RWPE1 (cell line): ENCODE measurements around the gene QARS1.
A peak's percentile ranks its signal among the peaks of the same experiment; 100 is the strongest.

Source experiments
- CTCF ChIA-PET: fragments of 350-600 bp; sonication (Branson Sonifier 250); formaldehyde crosslinking; extraction: SDS; loops from one replicate; lab custom pipeline; 2021; lab: Yijun Ruan, JAX
- POLR2A ChIA-PET: fragments of 400-600 bp; formaldehyde crosslinking; extraction: SDS; loops from one replicate; lab custom pipeline; 2020; ENCODE audit warnings: antibody characterized with exemption; ENCODE audit not compliant: low non-redundant PET; lab: Yijun Ruan, JAX
- DNase-seq: peaks from one replicate; pipeline ENCODE4 v3.0.0; 2012; ENCODE audit warnings: low spot score
- H3K27ac ChIP-seq: fragments of 450-650 bp; 2 replicates; pipeline ENCODE4 v1.5.1; 2017
- TF ChIP-seq, protein P1 (sequence below): fragments of 450-650 bp; conservative IDR thresholded peaks from 2 replicates; pipeline ENCODE4 v1.5.1; 2017; ENCODE audit warnings: low read depth, mild to moderate bottlenecking

Gene QARS1

DNA sequence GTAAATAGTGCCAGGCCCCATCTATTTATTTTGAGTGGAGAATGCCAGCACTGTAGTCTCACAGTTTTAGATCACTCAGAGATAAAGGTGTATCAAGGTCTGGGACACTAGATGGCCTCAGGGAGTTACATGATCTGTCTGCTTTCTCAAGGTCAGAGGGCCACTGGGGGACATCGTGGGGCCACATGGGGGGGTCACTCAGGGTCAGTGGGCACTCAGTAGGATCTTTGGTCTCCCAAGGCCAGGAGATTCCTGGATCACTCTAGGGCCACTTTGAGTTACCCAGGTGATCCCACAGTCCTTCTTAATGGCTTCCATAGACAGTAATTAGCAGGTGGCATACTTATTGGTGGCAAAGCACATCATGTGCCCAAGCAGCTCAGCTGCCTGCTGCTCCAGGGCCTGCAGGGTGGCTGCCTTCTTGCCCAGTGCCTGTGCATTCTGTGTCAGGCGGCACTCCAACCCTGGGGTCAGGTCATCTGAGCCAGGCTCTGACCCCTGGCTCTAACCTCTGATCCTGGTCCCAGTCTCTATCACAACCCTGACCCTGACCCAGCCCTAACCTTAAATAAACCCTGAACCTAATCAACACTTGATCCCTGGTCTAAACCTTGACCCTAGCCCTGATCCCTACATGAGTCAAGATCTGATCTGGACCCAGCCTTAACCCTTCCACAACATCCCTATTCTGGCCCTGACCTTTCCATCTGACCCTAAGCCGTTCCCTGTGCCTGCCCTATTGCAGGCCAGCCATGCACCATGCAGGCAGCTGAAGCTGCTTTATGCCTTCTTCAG, 30.1 kb upstream of the QARS1 start:
- peak overlapping the region; percentile 25; the same call in 1 of the 2 replicates for H3K27ac ChIP-seq
- ChIA-PET POLR2A (no interaction called here), CTCF (no interaction called here)
- TF ChIP-seq, protein P1, sequence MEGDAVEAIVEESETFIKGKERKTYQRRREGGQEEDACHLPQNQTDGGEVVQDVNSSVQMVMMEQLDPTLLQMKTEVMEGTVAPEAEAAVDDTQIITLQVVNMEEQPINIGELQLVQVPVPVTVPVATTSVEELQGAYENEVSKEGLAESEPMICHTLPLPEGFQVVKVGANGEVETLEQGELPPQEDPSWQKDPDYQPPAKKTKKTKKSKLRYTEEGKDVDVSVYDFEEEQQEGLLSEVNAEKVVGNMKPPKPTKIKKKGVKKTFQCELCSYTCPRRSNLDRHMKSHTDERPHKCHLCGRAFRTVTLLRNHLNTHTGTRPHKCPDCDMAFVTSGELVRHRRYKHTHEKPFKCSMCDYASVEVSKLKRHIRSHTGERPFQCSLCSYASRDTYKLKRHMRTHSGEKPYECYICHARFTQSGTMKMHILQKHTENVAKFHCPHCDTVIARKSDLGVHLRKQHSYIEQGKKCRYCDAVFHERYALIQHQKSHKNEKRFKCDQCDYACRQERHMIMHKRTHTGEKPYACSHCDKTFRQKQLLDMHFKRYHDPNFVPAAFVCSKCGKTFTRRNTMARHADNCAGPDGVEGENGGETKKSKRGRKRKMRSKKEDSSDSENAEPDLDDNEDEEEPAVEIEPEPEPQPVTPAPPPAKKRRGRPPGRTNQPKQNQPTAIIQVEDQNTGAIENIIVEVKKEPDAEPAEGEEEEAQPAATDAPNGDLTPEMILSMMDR, result no peak
- DNase-seq, result no peak

DNA sequence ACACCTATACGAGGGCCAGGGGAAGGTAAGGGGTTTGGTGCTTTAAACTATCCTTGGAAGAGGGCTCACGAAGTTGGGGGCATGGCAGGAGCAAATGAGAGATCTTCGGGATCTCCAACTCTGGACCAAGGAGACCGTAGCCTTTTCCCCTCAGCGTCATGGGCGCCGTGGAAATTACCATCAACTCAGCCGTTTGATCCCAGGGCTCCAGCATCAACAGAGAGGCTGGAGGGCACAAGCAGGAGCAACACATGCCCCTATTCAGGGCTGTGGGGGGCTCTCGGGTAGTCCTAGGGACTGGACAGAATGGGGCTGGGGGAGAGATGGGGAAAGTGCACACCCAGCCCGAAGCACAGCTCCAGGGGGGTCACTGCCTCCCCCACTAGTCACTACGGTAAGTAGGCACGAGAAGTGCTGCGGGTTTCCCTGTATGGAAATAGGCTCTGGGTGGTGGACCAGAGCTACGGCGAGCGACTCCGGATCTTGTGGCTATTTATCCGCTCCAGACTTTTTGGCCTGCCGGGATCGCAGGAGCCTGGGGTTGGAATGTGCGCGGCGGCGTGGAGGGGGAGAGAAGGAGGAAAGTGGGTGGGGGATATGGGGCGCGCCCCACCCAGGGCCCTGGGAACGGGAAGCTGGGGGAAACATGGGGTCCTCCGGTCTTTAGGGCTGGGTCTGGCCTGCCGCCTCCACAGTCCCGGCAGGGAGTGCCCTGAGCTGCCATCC, 28.8 kb upstream of the QARS1 start:
- ChIA-PET CTCF (interaction anchor here (0.7 kb wide), 1 partner anchor 835 kb away, joined by 4 read pairs; no protein-coding TSS in a partner anchor), POLR2A (no interaction called here)
- peak; percentile 60 for DNase-seq
- TF ChIP-seq, protein P1, result no peak
- H3K27ac ChIP-seq, result peak overlapping the region; percentile 63

DNA sequence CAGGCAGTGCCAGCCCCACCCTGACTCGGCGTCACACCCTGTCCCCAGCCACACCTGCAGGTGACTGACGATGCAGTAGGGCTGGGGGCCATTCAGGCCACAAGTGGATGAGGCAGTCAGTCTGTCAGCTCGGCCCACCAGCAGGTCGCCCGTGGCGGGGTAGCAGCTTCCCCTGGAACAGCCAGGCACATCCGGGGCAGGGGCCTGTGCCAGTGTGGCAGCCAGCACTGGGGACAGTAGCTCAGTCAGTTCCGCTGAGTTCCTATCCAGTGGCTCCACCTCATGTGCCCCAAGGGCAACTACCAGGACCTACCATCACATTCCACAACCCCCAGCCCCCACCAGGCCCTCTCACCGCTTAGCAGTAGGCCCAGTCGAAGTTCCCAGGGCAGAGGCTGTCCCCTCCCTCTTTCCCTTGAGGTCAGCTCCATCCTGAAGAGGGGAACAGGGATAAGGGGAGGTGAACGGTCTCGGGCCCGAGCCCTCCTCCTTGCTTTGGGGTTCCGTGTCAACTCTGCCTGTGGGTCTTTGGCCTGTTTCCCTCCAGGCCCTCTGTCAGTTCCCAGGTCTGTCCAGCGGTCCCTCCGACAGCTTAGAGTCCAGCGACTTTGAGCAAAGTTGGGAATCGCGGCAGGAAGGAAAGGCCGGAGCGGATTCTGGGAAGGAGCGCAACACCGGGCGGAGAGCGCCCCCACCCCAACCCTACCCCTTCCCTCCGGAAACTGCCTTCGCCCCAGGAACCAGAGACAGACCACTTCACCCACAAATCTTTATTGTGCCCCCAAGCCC, 28.1 kb upstream of the QARS1 start, which contains the start of gene LAMB2:
TSS of gene LAMB2 (minus strand) at position 614 of the 789 bp plus-strand sequence. CDS start at position 431, 183 bp downstream.
- TF ChIP-seq, protein P1, result no peak
- POLR2A ChIA-PET, result no interaction called here
- DNase-seq, result no peak
- CTCF ChIA-PET, result interaction anchor here (0.7 kb wide), 1 partner anchor 834 kb away, joined by 4 read pairs; no protein-coding TSS in a partner anchor
- H3K27ac ChIP-seq, result peak within 1 kb of the TSS; percentile 63

DNA sequence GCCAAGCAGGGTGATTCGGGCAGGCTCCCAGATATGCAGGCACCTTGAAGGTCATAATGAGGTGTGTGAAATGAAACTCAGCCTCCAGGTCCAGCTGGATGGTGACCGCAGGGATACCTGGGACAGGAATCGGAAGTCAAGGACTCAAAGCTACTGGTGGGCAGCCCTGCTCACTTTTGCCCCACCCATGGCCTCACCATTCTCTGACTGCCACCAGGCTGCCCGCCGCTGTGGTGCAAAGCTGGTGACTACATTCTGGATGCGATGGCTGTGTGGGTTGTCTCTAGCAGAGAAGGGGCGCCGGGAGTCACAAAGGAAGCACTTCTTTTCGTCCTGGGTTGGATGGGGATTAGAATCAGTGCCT, 27.5 kb upstream of the QARS1 start:
- CTCF ChIA-PET, result no interaction called here
- no peak for DNase-seq
- H3K27ac ChIP-seq, result peak overlapping the region; percentile 63
- TF ChIP-seq, protein P1, result no peak
- POLR2A ChIA-PET, result no interaction called here

DNA sequence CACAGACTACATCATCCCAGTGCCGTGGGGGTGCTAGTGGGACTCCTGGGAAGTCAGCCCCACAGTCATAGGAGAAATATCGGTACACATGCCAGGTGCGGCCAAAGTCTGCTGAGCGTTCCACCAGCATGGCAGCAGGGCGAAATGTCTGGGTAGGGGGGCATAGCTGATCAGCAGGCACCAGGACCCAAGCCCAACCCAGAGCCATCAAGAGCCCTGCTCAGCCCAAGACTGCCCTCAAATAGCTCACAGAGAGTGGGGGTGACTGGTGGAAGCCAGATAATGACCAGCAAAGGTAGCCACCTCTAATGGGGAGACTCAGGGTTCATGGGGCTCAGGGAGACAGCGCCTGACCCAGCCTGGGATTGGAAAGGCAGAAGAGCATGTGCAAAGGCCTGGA, 27.0 kb upstream of the QARS1 start:
- DNase-seq, result no peak
- TF ChIP-seq, protein P1, result no peak
- CTCF ChIA-PET, result no interaction called here
- H3K27ac ChIP-seq, result peak overlapping the region; percentile 63
- POLR2A ChIA-PET, result no interaction called here

DNA sequence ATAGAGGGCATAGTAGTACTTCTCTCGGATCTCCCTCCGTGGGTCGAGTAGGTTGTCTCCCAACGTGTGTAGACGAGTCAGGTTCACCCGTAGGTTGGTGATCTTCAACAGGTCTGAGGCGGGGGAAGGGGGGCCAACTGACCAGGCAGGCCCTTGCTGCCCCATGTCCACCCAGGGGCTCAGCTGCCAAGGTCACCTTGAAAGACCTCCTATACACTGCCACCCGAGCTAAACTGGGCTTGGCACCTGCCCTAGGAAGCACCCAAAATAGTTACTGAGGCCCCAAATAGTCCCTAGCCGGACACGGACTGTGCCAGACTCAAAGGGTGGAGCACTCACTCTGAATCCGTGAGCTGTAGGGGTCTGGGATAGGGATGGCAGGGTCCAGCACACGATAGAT, 26.5 kb upstream of the QARS1 start:
- no peak for DNase-seq
- POLR2A ChIA-PET, result no interaction called here
- CTCF ChIA-PET, result no interaction called here
- H3K27ac ChIP-seq, result no peak overlapping the region
- TF ChIP-seq, protein P1, result no peak
